ENCODE results near the gene GIN1. TPM values are rescaled to one million over a fixed set of nuclear protein-coding genes. Genes with fewer than 3 reads are reported as not detected.

GIN1 gene, protein sequence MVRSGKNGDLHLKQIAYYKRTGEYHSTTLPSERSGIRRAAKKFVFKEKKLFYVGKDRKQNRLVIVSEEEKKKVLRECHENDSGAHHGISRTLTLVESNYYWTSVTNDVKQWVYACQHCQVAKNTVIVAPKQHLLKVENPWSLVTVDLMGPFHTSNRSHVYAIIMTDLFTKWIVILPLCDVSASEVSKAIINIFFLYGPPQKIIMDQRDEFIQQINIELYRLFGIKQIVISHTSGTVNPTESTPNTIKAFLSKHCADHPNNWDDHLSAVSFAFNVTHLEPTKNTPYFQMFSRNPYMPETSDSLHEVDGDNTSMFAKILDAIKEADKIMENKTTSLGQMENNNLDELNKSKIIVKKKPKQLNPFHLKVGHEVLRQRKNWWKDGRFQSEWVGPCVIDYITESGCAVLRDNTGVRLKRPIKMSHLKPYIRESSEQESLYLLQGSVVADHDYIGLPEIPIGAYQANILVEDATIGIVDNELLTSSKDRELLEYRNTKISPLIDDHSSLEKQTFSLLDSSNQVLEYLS
- 9.1 and 12.6 TPM in 2 replicates for total RNA-seq

DNA sequence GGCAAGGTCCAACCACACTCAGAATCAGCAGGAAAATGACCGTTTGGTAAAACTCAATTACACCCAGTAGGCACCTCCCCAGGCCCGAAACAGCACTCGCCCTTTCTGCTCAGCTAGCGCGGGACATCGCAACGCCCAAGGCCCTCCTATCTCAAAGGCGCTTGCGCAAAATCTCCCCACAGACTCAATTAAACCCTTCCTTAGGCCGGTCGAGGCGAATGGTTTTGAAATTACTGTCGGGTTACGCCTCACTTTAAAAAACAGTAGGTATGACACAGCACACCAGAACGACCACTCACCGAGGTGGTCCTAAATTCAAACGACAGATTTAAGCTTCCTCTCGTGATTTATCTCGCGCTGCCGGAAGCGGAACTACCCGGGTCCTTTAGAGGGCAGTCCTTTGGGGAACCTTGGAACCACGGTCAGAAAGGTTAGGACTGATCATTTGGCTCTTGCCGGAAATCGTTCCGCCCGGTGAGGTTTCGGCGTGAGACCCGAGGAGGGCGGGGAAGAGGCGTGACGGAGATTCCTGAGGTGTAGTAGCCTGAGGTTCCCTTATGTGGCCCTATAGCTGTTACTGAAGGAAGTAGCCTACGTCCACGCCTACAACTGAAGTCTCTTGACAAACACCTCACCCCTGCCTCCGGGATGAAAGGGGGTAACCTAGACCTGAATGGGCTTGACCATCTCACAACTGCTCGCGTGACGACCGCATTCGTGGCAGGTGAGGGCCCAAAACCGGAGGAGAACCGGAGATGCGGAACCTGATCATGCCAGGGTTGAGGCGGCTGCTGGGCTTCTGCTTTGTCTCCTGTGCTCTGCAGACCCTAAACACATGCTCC, at the start of gene GIN1, which contains the start of gene PPIP5K2:
TSS of gene GIN1 (minus strand) at position 374 of the 842 bp plus-strand sequence. CDS start 11,431 bp downstream, outside the sequence.
TSS of gene PPIP5K2 (plus strand) at position 537 of the 842 bp plus-strand sequence. CDS start 9,289 bp downstream, outside the sequence.
- DNase-seq = peak; percentile 96
- POLR2A ChIA-PET = interaction anchor here (0.5 to 2.0 kb wide), 10 partner anchors 9 to 365 kb away, joined by 3 to 41 read pairs (median 4); partner anchors contain the start of genes MACIR and PAM
- Mint-ChIP-seq H3K4me3 (peak within 1 kb of the TSS; percentile 98), H3K27ac (peak within 1 kb of the TSS; percentile 99), H3K36me3 (ENCODE audit: low read depth) (peaks cover 17% of the 10 kb centered on the region), H3K9me3 (no peaks in the 10 kb centered on the region), H3K27me3 (no peaks in the 10 kb centered on the region), H3K4me1 (peaks cover 35% of the 10 kb centered on the region)
- TF ChIP-seq, protein P1, sequence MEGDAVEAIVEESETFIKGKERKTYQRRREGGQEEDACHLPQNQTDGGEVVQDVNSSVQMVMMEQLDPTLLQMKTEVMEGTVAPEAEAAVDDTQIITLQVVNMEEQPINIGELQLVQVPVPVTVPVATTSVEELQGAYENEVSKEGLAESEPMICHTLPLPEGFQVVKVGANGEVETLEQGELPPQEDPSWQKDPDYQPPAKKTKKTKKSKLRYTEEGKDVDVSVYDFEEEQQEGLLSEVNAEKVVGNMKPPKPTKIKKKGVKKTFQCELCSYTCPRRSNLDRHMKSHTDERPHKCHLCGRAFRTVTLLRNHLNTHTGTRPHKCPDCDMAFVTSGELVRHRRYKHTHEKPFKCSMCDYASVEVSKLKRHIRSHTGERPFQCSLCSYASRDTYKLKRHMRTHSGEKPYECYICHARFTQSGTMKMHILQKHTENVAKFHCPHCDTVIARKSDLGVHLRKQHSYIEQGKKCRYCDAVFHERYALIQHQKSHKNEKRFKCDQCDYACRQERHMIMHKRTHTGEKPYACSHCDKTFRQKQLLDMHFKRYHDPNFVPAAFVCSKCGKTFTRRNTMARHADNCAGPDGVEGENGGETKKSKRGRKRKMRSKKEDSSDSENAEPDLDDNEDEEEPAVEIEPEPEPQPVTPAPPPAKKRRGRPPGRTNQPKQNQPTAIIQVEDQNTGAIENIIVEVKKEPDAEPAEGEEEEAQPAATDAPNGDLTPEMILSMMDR (IDR thresholded peaks at IDR 0.05) = no peak
- CTCF ChIA-PET = interaction anchor here (1.9 kb wide), 1 partner anchor 20 kb away, joined by 5 read pairs; no protein-coding TSS in a partner anchor
- peak; percentile 87 for ATAC-seq (ENCODE audit: low read depth)
- intact Hi-C loops (cut with micrococcal nuclease) = loop anchor here (1.0 to 10.0 kb wide), 3 partner anchors 138 to 825 kb away; partner anchors contain the start of genes MACIR, PAM and SLCO4C1

DNA sequence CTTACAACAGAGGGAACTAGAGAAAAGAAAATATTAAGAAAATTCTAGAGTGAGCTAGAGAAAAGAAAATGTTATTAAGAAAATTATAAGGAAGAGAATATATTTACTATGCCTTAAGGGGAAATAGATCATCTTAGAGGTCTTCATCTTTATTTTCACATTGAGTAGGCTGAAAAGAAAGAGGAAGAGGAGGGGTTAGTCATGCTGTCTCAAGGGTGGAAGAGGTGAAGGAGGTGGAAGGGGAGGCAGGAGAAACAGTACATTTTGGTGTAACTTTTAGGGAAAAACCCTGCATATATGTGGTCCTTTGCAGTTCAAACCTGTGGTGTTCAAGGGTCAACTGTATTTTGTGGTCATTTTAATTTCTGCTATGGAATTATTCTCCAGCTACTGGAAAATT, 46.8 kb upstream of the GIN1 start:
- ATAC-seq (ENCODE audit: low read depth) = no peak
- POLR2A ChIA-PET = no interaction called here
- H3K4me1 Mint-ChIP-seq = peaks cover 3% of the 10 kb centered on the region
- H3K9me3 Mint-ChIP-seq = no peaks in the 10 kb centered on the region
- TF ChIP-seq, protein P1 (IDR thresholded peaks at IDR 0.05) = no peak
- intact Hi-C loops (cut with micrococcal nuclease) = no loop called here
- H3K36me3 Mint-ChIP-seq (ENCODE audit: low read depth) = peaks cover 44% of the 10 kb centered on the region
- H3K27me3 Mint-ChIP-seq = no peaks in the 10 kb centered on the region
- DNase-seq = no peak
- no peak overlapping the region for H3K27ac Mint-ChIP-seq
- CTCF ChIA-PET = no interaction called here
- H3K4me3 Mint-ChIP-seq = no peak overlapping the region

DNA sequence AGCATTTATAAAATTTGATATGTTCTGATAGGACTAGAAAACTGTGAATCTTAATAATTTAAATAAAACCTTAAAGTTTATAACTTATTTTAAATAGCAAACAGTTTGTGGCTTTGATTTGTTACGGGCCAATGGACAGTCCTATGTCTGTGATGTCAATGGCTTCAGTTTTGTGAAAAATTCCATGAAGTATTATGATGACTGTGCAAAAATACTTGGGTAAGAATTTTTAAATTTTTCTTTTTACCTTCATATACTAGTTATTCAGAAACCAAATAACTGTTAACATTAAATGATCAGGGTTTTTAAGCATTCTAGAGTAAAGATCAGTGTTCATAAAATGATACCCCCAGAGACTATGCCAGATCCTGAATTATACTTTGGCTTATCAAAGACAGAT, 31.2 kb upstream of the GIN1 start:
- Mint-ChIP-seq H3K4me1 (no peaks in the 10 kb centered on the region), H3K9me3 (no peaks in the 10 kb centered on the region), H3K4me3 (no peak overlapping the region), H3K27me3 (no peaks in the 10 kb centered on the region), H3K27ac (no peak overlapping the region), H3K36me3 (ENCODE audit: low read depth) (peaks cover 43% of the 10 kb centered on the region)
- no peak for DNase-seq
- no peak for ATAC-seq (ENCODE audit: low read depth)
- ChIA-PET POLR2A (no interaction called here), CTCF (interaction anchor here (1.0 kb wide), 1 partner anchor 14 kb away, joined by 3 read pairs; no protein-coding TSS in a partner anchor)
- TF ChIP-seq, protein P1 (IDR thresholded peaks at IDR 0.05) = no peak
- intact Hi-C loops (cut with micrococcal nuclease) = no loop called here

DNA sequence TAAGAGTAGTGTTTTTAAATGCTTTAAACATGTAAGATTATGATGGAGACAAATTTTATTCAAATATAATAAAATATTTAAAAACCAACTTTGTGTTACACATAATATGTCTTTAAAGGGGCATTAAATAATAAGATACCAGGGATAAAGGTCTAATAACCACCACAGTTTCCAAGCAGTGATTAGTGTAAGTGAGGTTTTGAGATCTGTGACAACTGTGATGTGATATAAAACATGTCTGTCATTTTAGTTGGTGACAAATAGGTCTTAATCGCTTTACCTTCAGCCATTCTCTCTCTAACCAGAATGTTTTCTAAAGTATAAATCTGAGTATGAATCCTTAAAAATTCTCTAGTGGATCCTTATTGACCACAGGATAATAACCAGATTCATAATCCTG, 28.3 kb upstream of the GIN1 start:
- H3K27ac Mint-ChIP-seq = no peak overlapping the region
- no peak for ATAC-seq (ENCODE audit: low read depth)

More for the DNA sequence above, 28.3 kb upstream of the GIN1 start:
- intact Hi-C loops (cut with micrococcal nuclease) = no loop called here
- no peak for DNase-seq
- ChIA-PET CTCF (no interaction called here), POLR2A (no interaction called here)
- Mint-ChIP-seq H3K4me1 (no peaks in the 10 kb centered on the region), H3K4me3 (no peak overlapping the region), H3K9me3 (no peaks in the 10 kb centered on the region), H3K27me3 (no peaks in the 10 kb centered on the region), H3K36me3 (ENCODE audit: low read depth) (peaks cover 22% of the 10 kb centered on the region)
- TF ChIP-seq, protein P1 (IDR thresholded peaks at IDR 0.05) = no peak
